CD8-positive, alpha-beta memory T cell (primary cell): ENCODE measurements around the gene PRKCD. TPM values are rescaled to one million over a fixed set of nuclear protein-coding genes. Genes with fewer than 3 reads are reported as not detected.

Source experiments
- CTCF ChIA-PET: fragments of 350-600 bp; sonication (Branson Sonifier 250); formaldehyde crosslinking; loops from one replicate; lab custom pipeline; 2021; ENCODE audit warnings: antibody characterized with exemption; lab: Charles Lee
- POLR2A ChIA-PET: fragments of 350-600 bp; sonication (Branson Sonifier 250); formaldehyde crosslinking; loops from one replicate; lab custom pipeline; 2021; ENCODE audit warnings: antibody characterized with exemption; lab: Charles Lee
- DNase-seq, 5 donors: peaks; one replicate each; pipeline versions ENCODE4 v3.0.0 to v3.0.0-alpha.2; 2020 to 2022; ENCODE audit warnings: mixed read lengths in 1 of 5
- H3K27ac ChIP-seq: one replicate; pipeline ENCODE4 v1.7.0; 2013; ENCODE audit warnings: low read depth, mild to moderate bottlenecking, low read length, moderate library complexity
- H3K27me3 ChIP-seq: 2 replicates; pipeline ENCODE4 v1.7.0; 2013; ENCODE audit warnings: low read length, mild to moderate bottlenecking; ENCODE audit not compliant: insufficient read depth, poor library complexity, severe bottlenecking
- H3K36me3 ChIP-seq: 2 replicates; pipeline ENCODE4 v1.7.0; 2013; ENCODE audit warnings: mild to moderate bottlenecking, low read length, moderate library complexity; ENCODE audit not compliant: insufficient read depth
- H3K4me1 ChIP-seq: 2 replicates; pipeline ENCODE4 v1.7.0; 2013; ENCODE audit warnings: mild to moderate bottlenecking, low read length, moderate library complexity; ENCODE audit not compliant: insufficient read depth
- H3K4me3 ChIP-seq: 2 replicates; pipeline ENCODE4 v1.7.0; 2013; ENCODE audit warnings: mild to moderate bottlenecking, low read length
- H3K9me3 ChIP-seq: 2 replicates; pipeline ENCODE4 v1.7.0; 2013; ENCODE audit warnings: mild to moderate bottlenecking, low read length
- H3K27ac Mint-ChIP-seq, 8 donors: one replicate each; pipeline ENCODE4 v1.8.0; 2020 to 2021; ENCODE audit warnings: mixed read lengths in 8 of 8, mild to moderate bottlenecking in 6 of 8, inconsistent platforms in 3 of 8, moderate library complexity in 3 of 8
- H3K27me3 Mint-ChIP-seq, 2 donors: one replicate each; pipeline ENCODE4 v1.8.0; 2020 to 2021; ENCODE audit warnings: mixed read lengths in 2 of 2, mild to moderate bottlenecking in 1 of 2, moderate library complexity in 1 of 2
- H3K36me3 Mint-ChIP-seq, 3 donors: one replicate each; pipeline ENCODE4 v1.8.0; 2020 to 2021; ENCODE audit warnings: mixed read lengths in 3 of 3, inconsistent platforms in 1 of 3, mild to moderate bottlenecking in 1 of 3
- H3K4me1 Mint-ChIP-seq, 3 donors: one replicate each; pipeline ENCODE4 v1.8.0; 2020 to 2021; ENCODE audit warnings: mixed read lengths in 3 of 3, inconsistent platforms in 1 of 3, mild to moderate bottlenecking in 1 of 3
- H3K4me3 Mint-ChIP-seq, 7 donors: one replicate each; pipeline ENCODE4 v1.8.0; 2020 to 2021; ENCODE audit warnings: mixed read lengths in 7 of 7, mild to moderate bottlenecking in 6 of 7, moderate library complexity in 4 of 7, inconsistent platforms in 2 of 7
- H3K9me3 Mint-ChIP-seq, 5 donors: one replicate each; pipeline ENCODE4 v1.8.0; 2020 to 2022; ENCODE audit warnings: mixed read lengths in 5 of 5, mild to moderate bottlenecking in 3 of 5, moderate library complexity in 2 of 5, inconsistent platforms in 1 of 5
- polyA plus RNA-seq: library from polyadenylated mRNA; unstranded; fragments of 300-500 nt; fragmentation: Illumina TruSeq; gene quantifications from one replicate; pipeline ENCODE4 v1.2.3, GENCODE V29; 2021
- total RNA-seq, 2 experiments: library from RNA; stranded (reverse); gene quantifications; one replicate each; pipeline ENCODE4 v1.2.3, GENCODE V29; 2021

The PRKCD gene
- total and polyA plus RNA-seq, 3 experiments from 2014 or later: 27.2 to 27.3 (median 27.3) TPM

- Histone ChIP-seq H3K27me3 (no peaks in the 10 kb centered on the region), H3K9me3 (no peaks in the 10 kb centered on the region), H3K36me3 (peaks cover 18% of the 10 kb centered on the region), H3K27ac (no peak overlapping the region), H3K4me3 (no peak overlapping the region), H3K4me1 (no peaks in the 10 kb centered on the region)
- no peaks in the 10 kb centered on the region for H3K4me1 Mint-ChIP-seq
- H3K36me3 Mint-ChIP-seq: peaks cover 5 to 87% (median 13%) of the 10 kb centered on the region in 3 donors
- no peak for DNase-seq
- no peaks in the 10 kb centered on the region for H3K27me3 Mint-ChIP-seq
- ChIA-PET POLR2A (no interaction called here), CTCF (no interaction called here)
- H3K9me3 Mint-ChIP-seq: no peaks in the 10 kb centered on the region
- H3K27ac Mint-ChIP-seq: peak overlapping the region in 1 of 8 donors; percentile 77
- no peak overlapping the region for H3K4me3 Mint-ChIP-seq
Observed at GRCh38 chr3:53185761-53186465, 24.9 kb downstream of the PRKCD start.

- no peaks in the 10 kb centered on the region for H3K27me3 Mint-ChIP-seq
- no peak overlapping the region for H3K27ac ChIP-seq
- ChIA-PET POLR2A (no interaction called here), CTCF (interaction anchor here (0.6 to 1.4 kb wide), 2 partner anchors 9 to 73 kb away, joined by 4 read pairs; no protein-coding TSS in a partner anchor)
- H3K27ac Mint-ChIP-seq: no peak overlapping the region
- H3K9me3 ChIP-seq: no peaks in the 10 kb centered on the region
- H3K27me3 ChIP-seq: no peaks in the 10 kb centered on the region
- DNase-seq: no peak
- peaks cover 10% of the 10 kb centered on the region for H3K36me3 ChIP-seq
- peaks cover 5 to 82% (median 13%) of the 10 kb centered on the region in 3 donors for H3K36me3 Mint-ChIP-seq
- no peaks in the 10 kb centered on the region for H3K4me1 ChIP-seq
- H3K4me1 Mint-ChIP-seq: no peaks in the 10 kb centered on the region
- no peak overlapping the region for H3K4me3 Mint-ChIP-seq
- no peaks in the 10 kb centered on the region for H3K9me3 Mint-ChIP-seq
- no peak overlapping the region for H3K4me3 ChIP-seq
Observed at GRCh38 chr3:53186726-53187125, 25.7 kb downstream of the PRKCD start.

GRCh38 chr3:53187430-53187829 lies 26.4 kb downstream of the PRKCD start:
- CTCF ChIA-PET: interaction anchor here (0.6 to 1.4 kb wide), 3 partner anchors 8 to 73 kb away, joined by 3 to 4 read pairs (median 4); no protein-coding TSS in a partner anchor

GRCh38 chr3:53188136-53188685 lies 27.2 kb downstream of the PRKCD start:
- peaks cover 5 to 76% (median 15%) of the 10 kb centered on the region in 3 donors for H3K36me3 Mint-ChIP-seq
- no peaks in the 10 kb centered on the region for H3K27me3 Mint-ChIP-seq
- Histone ChIP-seq H3K4me1 (no peaks in the 10 kb centered on the region), H3K4me3 (no peak overlapping the region), H3K9me3 (no peaks in the 10 kb centered on the region), H3K36me3 (peaks cover 9% of the 10 kb centered on the region), H3K27me3 (no peaks in the 10 kb centered on the region), H3K27ac (no peak overlapping the region)
- no peaks in the 10 kb centered on the region for H3K9me3 Mint-ChIP-seq
- ChIA-PET CTCF (interaction anchor here (1.1 to 1.4 kb wide), 2 partner anchors 8 to 74 kb away, joined by 3 to 4 read pairs; no protein-coding TSS in a partner anchor), POLR2A (interaction anchor here (0.5 kb wide), 1 partner anchor 1688 kb away, joined by 10 read pairs; no protein-coding TSS in a partner anchor)
- H3K27ac Mint-ChIP-seq: no peak overlapping the region
- peaks cover 0 to 1% (median 0%) of the 10 kb centered on the region in 3 donors for H3K4me1 Mint-ChIP-seq
- no peak for DNase-seq
- H3K4me3 Mint-ChIP-seq: no peak overlapping the region

More at GRCh38 chr3:53187430-53187829, 26.4 kb downstream of the PRKCD start:
- H3K4me1 ChIP-seq: no peaks in the 10 kb centered on the region
- H3K27me3 ChIP-seq: no peaks in the 10 kb centered on the region
- Mint-ChIP-seq H3K27me3 (no peaks in the 10 kb centered on the region), H3K4me3 (no peak overlapping the region), H3K27ac (no peak overlapping the region), H3K36me3 (peaks cover 5 to 80% (median 15%) of the 10 kb centered on the region in 3 donors), H3K9me3 (no peaks in the 10 kb centered on the region), H3K4me1 (peaks cover 0 to 1% (median 0%) of the 10 kb centered on the region in 3 donors)
- H3K36me3 ChIP-seq: peaks cover 9% of the 10 kb centered on the region
- no peak overlapping the region for H3K4me3 ChIP-seq
- POLR2A ChIA-PET: no interaction called here
- no peak overlapping the region for H3K27ac ChIP-seq
- peak in 1 of 5 donors; percentile 12 for DNase-seq
- H3K9me3 ChIP-seq: no peaks in the 10 kb centered on the region

GRCh38 chr3:53188720-53189119 lies 27.7 kb downstream of the PRKCD start:
- Histone ChIP-seq H3K36me3 (peaks cover 9% of the 10 kb centered on the region), H3K27ac (no peak overlapping the region), H3K4me3 (no peak overlapping the region), H3K27me3 (no peaks in the 10 kb centered on the region), H3K4me1 (no peaks in the 10 kb centered on the region), H3K9me3 (no peaks in the 10 kb centered on the region)
- ChIA-PET CTCF (interaction anchor here (1.1 kb wide), 1 partner anchor 8 kb away, joined by 3 read pairs; no protein-coding TSS in a partner anchor), POLR2A (interaction anchor here (0.5 kb wide), 1 partner anchor 1689 kb away, joined by 10 read pairs; no protein-coding TSS in a partner anchor)
- Mint-ChIP-seq H3K4me3 (no peak overlapping the region), H3K36me3 (peaks cover 5 to 77% (median 15%) of the 10 kb centered on the region in 3 donors), H3K9me3 (no peaks in the 10 kb centered on the region), H3K27me3 (no peaks in the 10 kb centered on the region), H3K4me1 (peaks cover 0 to 1% (median 0%) of the 10 kb centered on the region in 3 donors), H3K27ac (no peak overlapping the region)
- peak in 1 of 5 donors; percentile 42 for DNase-seq

- POLR2A ChIA-PET: interaction anchor here (0.8 kb wide), 1 partner anchor 59 kb away, joined by 3 read pairs; the partner anchor contains the start of gene RFT1
- peaks cover 0 to 1% (median 0%) of the 10 kb centered on the region in 3 donors for H3K4me1 Mint-ChIP-seq
- peaks cover 5 to 77% (median 15%) of the 10 kb centered on the region in 3 donors for H3K36me3 Mint-ChIP-seq
- Histone ChIP-seq H3K27ac (no peak overlapping the region), H3K4me3 (no peak overlapping the region), H3K36me3 (peaks cover 9% of the 10 kb centered on the region), H3K4me1 (no peaks in the 10 kb centered on the region), H3K27me3 (no peaks in the 10 kb centered on the region), H3K9me3 (no peaks in the 10 kb centered on the region)
- no peak overlapping the region for H3K4me3 Mint-ChIP-seq
- no peaks in the 10 kb centered on the region for H3K9me3 Mint-ChIP-seq
- DNase-seq: peak in 1 of 5 donors; percentile 10
- no peak overlapping the region for H3K27ac Mint-ChIP-seq
- no peaks in the 10 kb centered on the region for H3K27me3 Mint-ChIP-seq
- CTCF ChIA-PET: no interaction called here
Observed at GRCh38 chr3:53189276-53189675, 28.3 kb downstream of the PRKCD start.

- peaks cover 7% of the 10 kb centered on the region in 3 donors for H3K4me1 Mint-ChIP-seq
- peak in 1 of 5 donors; percentile 7 for DNase-seq
- no peak overlapping the region for H3K4me3 ChIP-seq
- CTCF ChIA-PET: interaction anchor here (0.8 to 1.1 kb wide), 2 partner anchors 10 to 57 kb away, joined by 3 to 4 read pairs; no protein-coding TSS in a partner anchor
- H3K36me3 Mint-ChIP-seq: peaks cover 5 to 64% (median 9%) of the 10 kb centered on the region in 3 donors
- peak overlapping the region in 1 of 8 donors; percentile 1 for H3K27ac Mint-ChIP-seq
- no peaks in the 10 kb centered on the region for H3K9me3 ChIP-seq
- H3K27me3 ChIP-seq: no peaks in the 10 kb centered on the region
- peaks cover 9% of the 10 kb centered on the region for H3K36me3 ChIP-seq
- no peak overlapping the region for H3K27ac ChIP-seq
- no peaks in the 10 kb centered on the region for H3K9me3 Mint-ChIP-seq
- H3K4me1 ChIP-seq: peaks cover 2% of the 10 kb centered on the region
- POLR2A ChIA-PET: no interaction called here
- H3K27me3 Mint-ChIP-seq: no peaks in the 10 kb centered on the region
- H3K4me3 Mint-ChIP-seq: no peak overlapping the region
Observed at GRCh38 chr3:53190659-53191058, 29.6 kb downstream of the PRKCD start.
